ACHN (cell line): ENCODE measurements around the gene RTKN.
"Not testable (repeated sequence)": the region's sequence is repeated elsewhere in the genome, so short reads cannot be mapped to it uniquely, and the experiment has no call there.

ENCODE experiments used
- DNase-seq: peaks from one replicate; pipeline ENCODE4 v3.0.0-alpha.2; 2015
- in situ Hi-C: cut with HindIII; loops from 2 replicates; pipeline ENCODE4 v1.10.0; 2017; ENCODE audit warnings: low sequenced_read_pairs, low pct_ligation_motif_present, low pct_unique_long_range_greater_than_20kb

The RTKN gene

GRCh38 chr2:74441690-74442482 lies at the start of gene RTKN:
Gene RTKN, minus strand, starts transcription at chr2:74441937. Its CDS starts 121 bp downstream, at chr2:74441816.
- peak; percentile 88 for DNase-seq
- in situ Hi-C loops, result no loop called here

- in situ Hi-C loops, result no loop called here
- DNase-seq, result no peak
Measured at GRCh38 chr2:74489906-74490305, 48.2 kb upstream of the RTKN start.

GRCh38 chr2:74488643-74489481 lies 47.1 kb upstream of the RTKN start:
- in situ Hi-C loops, result no loop called here

GRCh38 chr2:74486141-74486540 lies 44.4 kb upstream of the RTKN start:
- DNase-seq, result no peak
- in situ Hi-C loops, result no loop called here

More at GRCh38 chr2:74488643-74489481, 47.1 kb upstream of the RTKN start:
- no peak for DNase-seq

GRCh38 chr2:74483675-74484164 lies 42.0 kb upstream of the RTKN start:
- DNase-seq, in situ Hi-C loops: not testable (repeated sequence)

- DNase-seq, result peak; percentile 96
- in situ Hi-C loops, result no loop called here
Measured at GRCh38 chr2:74482801-74483674, 41.3 kb upstream of the RTKN start, which contains the start of the genes CCDC142 and TTC31. Gene CCDC142, minus strand, starts transcription at chr2:74482998. Its CDS starts 161 bp downstream, at chr2:74482837. Gene TTC31, plus strand, starts transcription at chr2:74483081. Its CDS starts 15 bp downstream, at chr2:74483096.

- in situ Hi-C loops, result no loop called here
Measured at GRCh38 chr2:74481961-74482800, 40.4 kb upstream of the RTKN start.

GRCh38 chr2:74481431-74481830 lies 39.7 kb upstream of the RTKN start:
- in situ Hi-C loops, result no loop called here
- DNase-seq, result no peak

More at GRCh38 chr2:74481961-74482800, 40.4 kb upstream of the RTKN start:
- DNase-seq, result no peak

GRCh38 chr2:74474899-74475298 lies 33.2 kb upstream of the RTKN start:
- in situ Hi-C loops, result no loop called here
- no peak for DNase-seq

- DNase-seq, result no peak
- in situ Hi-C loops, result no loop called here
Measured at GRCh38 chr2:74474481-74474880, 32.7 kb upstream of the RTKN start.

GRCh38 chr2:74472945-74473258 lies 31.2 kb upstream of the RTKN start:
- in situ Hi-C loops, result no loop called here
- no peak for DNase-seq

- in situ Hi-C loops, result no loop called here
- peak; percentile 96 for DNase-seq
Measured at GRCh38 chr2:74472086-74472944, 30.6 kb upstream of the RTKN start, which contains the start of gene MRPL53. Gene MRPL53, minus strand, starts transcription at chr2:74472680. Its CDS starts 20 bp downstream, at chr2:74472660.

- in situ Hi-C loops, result no loop called here
- peak; percentile 12 for DNase-seq
Measured at GRCh38 chr2:74471332-74472065, 29.8 kb upstream of the RTKN start.

GRCh38 chr2:74470742-74471141 lies 29.0 kb upstream of the RTKN start:
- DNase-seq, in situ Hi-C loops: not testable (repeated sequence)

- in situ Hi-C loops, result no loop called here
- DNase-seq, result no peak
Measured at GRCh38 chr2:74464406-74464805, 22.7 kb upstream of the RTKN start.

- DNase-seq, result no peak
- in situ Hi-C loops, result no loop called here
Measured at GRCh38 chr2:74462786-74463105, 21.0 kb upstream of the RTKN start.
